Epithelial cell of esophagus (primary cell): ENCODE measurements around the gene GNRH2.
A peak's percentile ranks its signal among the peaks of the same experiment; 100 is the strongest.

ENCODE experiments used
- DNase-seq: peaks from one replicate; pipeline ENCODE4 v3.0.0; 2010; ENCODE audit warnings: low read depth
- H3K4me3 ChIP-seq: 2 replicates; pipeline ENCODE4 v1.5.1; 2011; ENCODE audit warnings: mild to moderate bottlenecking, low read length, control low read depth
- TF ChIP-seq, protein P1 (sequence below): IDR thresholded peaks from 2 replicates; pipeline ENCODE4 v1.5.1; 2011; ENCODE audit warnings: low read depth, mild to moderate bottlenecking, low read length, control low read depth, inconsistent platforms; ENCODE audit not compliant: insufficient read depth; ENCODE audit errors: missing control alignments

The GNRH2 gene

DNA sequence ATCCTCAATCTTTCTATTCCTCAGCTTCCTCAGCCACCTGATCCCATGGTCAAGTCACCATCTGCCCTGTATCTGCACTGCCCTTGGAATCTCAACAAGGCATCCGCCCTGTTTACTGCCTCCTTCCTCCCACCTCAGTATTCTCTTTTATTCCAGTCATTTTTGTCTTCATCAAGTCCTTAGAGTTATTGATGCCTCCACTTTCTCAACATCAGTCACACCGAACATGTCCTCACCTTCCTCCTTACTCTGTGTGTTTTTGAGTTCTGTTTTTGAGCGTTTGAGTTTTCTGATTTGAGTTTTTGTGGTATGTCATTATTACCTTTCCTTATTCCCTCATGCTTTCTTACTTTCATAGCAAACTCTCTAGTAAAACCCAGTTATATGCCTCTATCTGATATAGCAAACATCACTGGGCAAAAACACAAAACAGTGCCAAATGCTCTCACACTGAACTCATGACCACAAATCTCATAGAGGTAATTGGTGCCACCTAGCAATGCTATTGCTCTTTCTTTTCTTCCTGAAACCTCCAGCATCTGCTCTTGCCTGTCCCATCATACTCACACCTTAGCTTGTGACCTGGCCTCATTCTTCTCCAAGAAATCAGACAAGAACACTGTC is 11.8 kb upstream of the GNRH2 start:
- no peak overlapping the region for H3K4me3 ChIP-seq
- TF ChIP-seq, protein P1, sequence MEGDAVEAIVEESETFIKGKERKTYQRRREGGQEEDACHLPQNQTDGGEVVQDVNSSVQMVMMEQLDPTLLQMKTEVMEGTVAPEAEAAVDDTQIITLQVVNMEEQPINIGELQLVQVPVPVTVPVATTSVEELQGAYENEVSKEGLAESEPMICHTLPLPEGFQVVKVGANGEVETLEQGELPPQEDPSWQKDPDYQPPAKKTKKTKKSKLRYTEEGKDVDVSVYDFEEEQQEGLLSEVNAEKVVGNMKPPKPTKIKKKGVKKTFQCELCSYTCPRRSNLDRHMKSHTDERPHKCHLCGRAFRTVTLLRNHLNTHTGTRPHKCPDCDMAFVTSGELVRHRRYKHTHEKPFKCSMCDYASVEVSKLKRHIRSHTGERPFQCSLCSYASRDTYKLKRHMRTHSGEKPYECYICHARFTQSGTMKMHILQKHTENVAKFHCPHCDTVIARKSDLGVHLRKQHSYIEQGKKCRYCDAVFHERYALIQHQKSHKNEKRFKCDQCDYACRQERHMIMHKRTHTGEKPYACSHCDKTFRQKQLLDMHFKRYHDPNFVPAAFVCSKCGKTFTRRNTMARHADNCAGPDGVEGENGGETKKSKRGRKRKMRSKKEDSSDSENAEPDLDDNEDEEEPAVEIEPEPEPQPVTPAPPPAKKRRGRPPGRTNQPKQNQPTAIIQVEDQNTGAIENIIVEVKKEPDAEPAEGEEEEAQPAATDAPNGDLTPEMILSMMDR, result no peak
- no peak for DNase-seq

DNA sequence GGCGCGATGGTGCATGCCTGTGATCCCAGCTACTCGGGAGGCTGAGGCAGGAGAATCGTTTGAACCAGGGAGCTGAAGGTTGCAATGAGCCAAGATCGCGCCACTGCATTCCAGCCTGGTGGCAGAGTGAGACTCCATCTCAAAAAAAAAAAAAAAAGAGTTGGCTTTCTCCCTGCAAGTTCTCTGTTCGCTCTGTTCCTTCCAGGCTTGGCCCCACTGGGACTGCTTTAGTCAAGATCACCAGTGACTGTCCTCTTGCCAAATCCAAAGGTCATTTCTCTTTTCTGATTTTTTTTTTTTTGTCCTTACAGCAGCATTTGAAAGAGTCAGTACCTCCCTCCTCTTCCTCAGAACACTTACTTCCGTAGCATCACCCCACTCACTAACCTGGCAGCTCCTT is 10.8 kb upstream of the GNRH2 start:
- no peak overlapping the region for H3K4me3 ChIP-seq
- TF ChIP-seq, protein P1, result no peak
- DNase-seq, result no peak

DNA sequence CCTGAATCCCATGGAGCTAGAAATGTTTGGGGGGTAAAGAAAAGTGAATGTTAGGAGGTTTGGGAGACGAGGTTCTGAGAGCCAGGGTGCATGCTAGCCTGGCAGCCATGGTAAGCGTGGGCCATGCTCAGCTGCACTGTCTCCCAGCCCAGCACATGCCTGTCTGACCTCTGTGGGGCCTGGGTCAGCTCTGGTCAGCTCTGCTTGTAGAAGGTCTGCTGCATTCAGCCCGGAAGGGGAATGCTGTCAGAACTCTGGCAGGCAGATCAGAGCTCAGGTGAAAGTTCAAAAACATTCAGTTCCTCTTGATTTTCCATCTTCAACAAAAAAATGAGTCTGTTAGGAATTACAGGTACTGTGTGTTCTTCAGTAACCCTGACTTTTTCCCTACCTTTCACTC is 5.8 kb upstream of the GNRH2 start:
- TF ChIP-seq, protein P1, result no peak
- no peak overlapping the region for H3K4me3 ChIP-seq
- no peak for DNase-seq

DNA sequence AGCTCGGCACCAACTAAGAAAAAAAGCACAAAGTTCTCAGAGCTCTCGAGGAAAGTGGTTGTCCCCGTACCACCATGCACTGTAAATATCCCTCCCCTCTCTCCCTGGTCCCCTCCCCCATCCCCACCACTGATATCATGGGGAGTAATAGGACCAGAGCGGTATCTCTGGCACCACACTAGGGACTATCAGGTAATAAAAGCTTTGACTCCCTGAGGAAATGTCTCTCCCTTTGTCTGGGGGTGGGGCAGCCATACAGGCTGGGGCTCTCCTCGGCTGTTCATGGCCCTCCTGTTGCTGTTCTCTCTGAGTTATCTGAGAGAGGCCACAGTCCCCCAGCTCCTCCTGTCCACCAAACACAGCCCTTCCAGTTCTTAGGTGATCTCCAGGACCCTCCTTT is 5.0 kb upstream of the GNRH2 start:
- DNase-seq, result no peak
- TF ChIP-seq, protein P1, result no peak
- no peak overlapping the region for H3K4me3 ChIP-seq

DNA sequence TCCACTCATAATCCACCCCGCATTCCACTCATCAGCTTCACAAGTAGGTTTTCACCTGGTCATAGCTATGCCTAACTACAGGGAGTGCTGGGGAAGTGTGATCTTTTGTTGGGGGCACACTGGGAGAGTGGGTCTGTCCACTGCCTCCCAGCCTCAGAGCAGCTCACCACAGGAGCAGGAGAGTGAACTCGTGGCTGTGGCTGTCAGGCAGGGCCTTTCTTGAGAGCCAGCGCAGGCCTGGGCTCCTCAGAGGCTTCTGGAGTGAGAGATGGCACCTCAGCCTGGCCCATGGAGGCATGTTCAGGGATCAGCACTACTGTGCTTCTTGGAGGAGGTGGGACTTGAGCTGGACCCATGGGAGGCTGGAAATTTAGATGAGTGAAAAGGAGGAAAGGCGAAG is 4.0 kb upstream of the GNRH2 start:
- DNase-seq, result no peak
- H3K4me3 ChIP-seq, result no peak overlapping the region
- TF ChIP-seq, protein P1, result no peak

DNA sequence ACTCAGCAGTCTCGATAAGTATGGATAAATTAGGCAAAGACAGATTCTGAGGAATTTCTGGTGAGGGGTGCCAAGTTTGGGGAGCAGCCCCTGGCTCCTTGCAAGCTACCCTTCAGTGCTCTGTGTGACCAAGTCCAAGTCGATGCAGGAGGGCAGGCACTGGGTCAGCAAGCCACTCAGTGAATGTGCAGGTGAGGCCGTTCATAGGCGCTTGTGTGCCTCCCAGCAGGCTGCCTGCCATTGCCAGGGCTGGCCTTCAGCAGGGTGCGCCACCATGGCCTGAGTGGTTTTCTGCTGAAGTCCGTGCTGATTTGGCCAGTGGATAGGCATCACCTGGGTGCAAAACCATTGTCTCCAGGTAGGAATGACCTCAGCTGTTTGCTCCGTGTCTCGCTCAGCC is 3.3 kb upstream of the GNRH2 start:
- no peak overlapping the region for H3K4me3 ChIP-seq
- TF ChIP-seq, protein P1, result no peak
- DNase-seq, result no peak

DNA sequence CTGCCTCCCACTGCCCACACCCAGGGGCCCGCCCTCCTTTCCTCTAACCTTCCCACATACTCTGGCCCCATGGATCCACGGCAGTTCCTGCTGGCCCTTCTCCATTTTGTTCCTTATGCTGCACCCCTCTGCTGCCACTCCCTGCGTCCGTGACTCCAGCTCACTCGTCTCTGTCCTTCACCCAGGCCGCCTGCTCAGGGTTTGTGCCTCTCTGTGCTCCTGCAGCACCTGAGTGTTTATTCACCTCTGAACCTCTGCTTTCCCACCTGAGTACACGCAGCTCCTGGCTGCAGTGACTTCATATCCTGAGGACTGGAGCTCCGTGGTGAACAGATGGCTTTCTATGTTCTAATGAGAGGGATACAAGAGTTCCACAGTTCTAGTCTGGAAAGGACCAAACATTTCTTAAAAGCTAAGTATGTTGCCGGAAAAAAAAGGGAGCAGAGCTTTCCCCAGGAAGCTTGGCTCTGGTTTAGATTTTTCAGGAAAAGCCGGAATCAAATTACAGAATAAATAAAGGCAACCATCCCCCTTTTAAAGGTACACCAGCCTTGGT is 1.5 kb upstream of the GNRH2 start:
- TF ChIP-seq, protein P1, result no peak
- no peak overlapping the region for H3K4me3 ChIP-seq
- DNase-seq, result peak; percentile 14
